PC-9 (cell line): ENCODE measurements around the gene CAPZB. TPM values are rescaled to one million over a fixed set of nuclear protein-coding genes. Genes with fewer than 3 reads are reported as not detected.

Source experiments
- BruUV-seq: library from RNA; stranded (reverse); fragments of 400-500 nt; replicated peaks from 2 replicates; lab custom pipeline; 2021; lab: Mats Ljungman, UMichigan
- CTCF ChIA-PET: fragments of 300-600 bp; sonication (Branson Sonifier 250); formaldehyde crosslinking; loops from one replicate; lab custom pipeline; 2022; ENCODE audit warnings: antibody characterized with exemption; lab: Charles Lee
- POLR2A ChIA-PET: fragments of 300-600 bp; sonication (Branson Sonifier 250); formaldehyde crosslinking; loops from one replicate; lab custom pipeline; 2022; ENCODE audit warnings: antibody characterized with exemption; ENCODE audit not compliant: unreplicated experiment; lab: Charles Lee
- DNase-seq, 2 experiments: peaks; one replicate each; pipeline versions ENCODE4 v3.0.0 to v3.0.0-alpha.2; 2015 to 2022; ENCODE audit warnings: mixed read lengths in 1 of 2
- H2AFZ ChIP-seq: fragments of 200-600 bp; sonication (generic); 2 replicates; pipeline ENCODE4 v1.8.1; 2017; ENCODE audit warnings: antibody characterized with exemption
- H3F3A ChIP-seq: fragments of 200-600 bp; sonication (generic); 2 replicates; pipeline ENCODE4 v1.8.1; 2017; ENCODE audit warnings: antibody characterized with exemption, mild to moderate bottlenecking, low read depth; ENCODE audit not compliant: insufficient read depth
- H3K27ac ChIP-seq: fragments of 200-600 bp; sonication (generic); 2 replicates; pipeline ENCODE4 v1.6.1; 2016; ENCODE audit warnings: mixed run types
- H3K27me3 ChIP-seq: fragments of 200-600 bp; sonication (generic); 2 replicates; pipeline ENCODE4 v1.6.1; 2016; ENCODE audit warnings: low read depth, mixed run types; ENCODE audit not compliant: insufficient read depth
- H3K36me3 ChIP-seq: fragments of 200-600 bp; sonication (generic); 2 replicates; pipeline ENCODE4 v1.6.1; 2016; ENCODE audit warnings: low read depth, mixed run types
- H3K4me1 ChIP-seq: fragments of 200-600 bp; sonication (generic); replicated peaks from 2 replicates; pipeline ENCODE4 v1.6.1; 2016; ENCODE audit warnings: mixed run types; ENCODE audit not compliant: insufficient read depth
- H3K4me2 ChIP-seq: fragments of 200-600 bp; sonication (generic); 2 replicates; pipeline ENCODE4 v1.6.1; 2017; ENCODE audit warnings: mixed run types
- H3K4me3 ChIP-seq: fragments of 200-600 bp; sonication (generic); 2 replicates; pipeline ENCODE4 v1.6.1; 2016; ENCODE audit warnings: mixed run types
- H3K79me2 ChIP-seq: fragments of 200-600 bp; sonication (generic); 2 replicates; pipeline ENCODE4 v1.6.1; 2017; ENCODE audit warnings: low read depth, mixed run types
- H3K9me2 ChIP-seq: fragments of 200-600 bp; sonication (generic); 2 replicates; pipeline ENCODE4 v1.8.1; 2017; ENCODE audit warnings: mild to moderate bottlenecking; ENCODE audit not compliant: insufficient read depth
- H3K9me3 ChIP-seq: fragments of 200-600 bp; sonication (generic); 2 replicates; pipeline ENCODE4 v1.8.1; 2016; ENCODE audit warnings: low read depth; ENCODE audit not compliant: insufficient read depth
- H4K20me1 ChIP-seq: fragments of 200-600 bp; sonication (generic); 2 replicates; pipeline ENCODE4 v1.8.1; 2017; ENCODE audit not compliant: insufficient read depth
- EZH2 ChIP-seq: fragments of 200-600 bp; sonication (generic); IDR thresholded peaks from 2 replicates; pipeline ENCODE4 v1.8.0; 2017; ENCODE audit warnings: antibody characterized with exemption, low read depth
- intact Hi-C: fragments of 100-400 bp; cut with micrococcal nuclease; formaldehyde crosslinking; loops from one replicate; pipeline ENCODE4 v1.10.0; 2022; ENCODE audit not compliant: unreplicated experiment
- total RNA-seq: library from RNA; stranded (reverse); gene quantifications from 2 replicates; pipeline ENCODE4 v1.2.3, GENCODE V29; 2021
- TF ChIP-seq, protein P1 (sequence below): fragments of 200-600 bp; sonication (generic); conservative IDR thresholded peaks from 2 replicates; pipeline ENCODE4 v1.6.1; 2017; ENCODE audit warnings: mixed run types, antibody characterized with exemption, mild to moderate bottlenecking, moderate library complexity

The CAPZB gene
- total RNA-seq, 1 experiment from 2014 or later, result 222 TPM

DNA sequence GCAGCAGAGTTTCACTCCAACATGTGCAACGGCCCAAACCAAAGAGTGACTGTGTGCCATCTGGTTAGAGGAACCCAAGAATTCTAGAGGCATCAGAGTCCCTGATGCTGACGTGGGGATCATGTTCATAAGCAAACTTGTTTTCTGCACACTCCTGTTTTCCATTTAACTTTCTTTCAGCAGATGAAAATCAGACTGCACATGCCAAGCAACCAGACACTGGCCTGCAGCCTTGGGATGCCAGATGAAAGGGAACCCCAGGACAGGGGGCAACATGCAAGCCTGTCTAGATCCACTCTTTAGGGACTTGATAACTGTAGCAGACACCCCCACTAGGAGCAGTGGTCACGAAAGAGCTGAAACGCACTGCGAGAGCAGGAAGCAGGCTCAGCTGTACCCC is 116.4 kb downstream of the CAPZB start:
- Histone ChIP-seq H2AFZ (no peak overlapping the region), H3F3A (no peaks in the 10 kb centered on the region), H3K27me3 (no peaks in the 10 kb centered on the region), H3K9me2 (no peaks in the 10 kb centered on the region), H3K4me1 (no peaks in the 10 kb centered on the region), H4K20me1 (no peaks in the 10 kb centered on the region; the same call in 1 of the 2 replicates), H3K27ac (no peak overlapping the region), H3K9me3 (no peaks in the 10 kb centered on the region), H3K36me3 (no peaks in the 10 kb centered on the region), H3K4me2 (no peak overlapping the region), H3K4me3 (no peak overlapping the region), H3K79me2 (no peaks in the 10 kb centered on the region)
- CTCF ChIA-PET, result no interaction called here
- no peak for TF ChIP-seq EZH2
- TF ChIP-seq, protein P1, sequence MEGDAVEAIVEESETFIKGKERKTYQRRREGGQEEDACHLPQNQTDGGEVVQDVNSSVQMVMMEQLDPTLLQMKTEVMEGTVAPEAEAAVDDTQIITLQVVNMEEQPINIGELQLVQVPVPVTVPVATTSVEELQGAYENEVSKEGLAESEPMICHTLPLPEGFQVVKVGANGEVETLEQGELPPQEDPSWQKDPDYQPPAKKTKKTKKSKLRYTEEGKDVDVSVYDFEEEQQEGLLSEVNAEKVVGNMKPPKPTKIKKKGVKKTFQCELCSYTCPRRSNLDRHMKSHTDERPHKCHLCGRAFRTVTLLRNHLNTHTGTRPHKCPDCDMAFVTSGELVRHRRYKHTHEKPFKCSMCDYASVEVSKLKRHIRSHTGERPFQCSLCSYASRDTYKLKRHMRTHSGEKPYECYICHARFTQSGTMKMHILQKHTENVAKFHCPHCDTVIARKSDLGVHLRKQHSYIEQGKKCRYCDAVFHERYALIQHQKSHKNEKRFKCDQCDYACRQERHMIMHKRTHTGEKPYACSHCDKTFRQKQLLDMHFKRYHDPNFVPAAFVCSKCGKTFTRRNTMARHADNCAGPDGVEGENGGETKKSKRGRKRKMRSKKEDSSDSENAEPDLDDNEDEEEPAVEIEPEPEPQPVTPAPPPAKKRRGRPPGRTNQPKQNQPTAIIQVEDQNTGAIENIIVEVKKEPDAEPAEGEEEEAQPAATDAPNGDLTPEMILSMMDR, result no peak
- intact Hi-C loops, result no loop called here
- POLR2A ChIA-PET, result no interaction called here
- no TSS peak for BruUV-seq
- no peak for DNase-seq

DNA sequence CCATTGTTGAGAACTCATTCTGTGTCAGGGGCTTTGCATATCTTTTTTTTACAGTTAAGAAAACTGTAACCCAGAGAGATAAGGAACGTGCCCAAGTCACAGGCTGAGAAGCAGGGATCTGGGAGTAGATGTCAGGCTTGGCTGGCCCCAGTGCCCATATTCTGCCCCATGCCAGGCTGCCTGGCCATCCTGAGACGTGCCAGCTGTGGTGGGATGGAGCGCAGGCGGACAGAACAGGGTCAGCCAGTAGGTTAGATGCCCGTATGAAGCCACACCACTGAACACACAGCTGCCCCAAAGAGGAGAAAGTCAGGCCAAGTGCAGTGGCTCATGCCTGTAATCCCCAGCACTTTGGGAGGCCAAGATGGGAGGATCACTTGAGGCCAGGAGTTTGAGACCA is 117.3 kb downstream of the CAPZB start:
- no TSS peak for BruUV-seq
- ChIA-PET POLR2A (no interaction called here), CTCF (no interaction called here)
- no peak for DNase-seq
- Histone ChIP-seq H2AFZ (no peak overlapping the region), H4K20me1 (no peaks in the 10 kb centered on the region; the same call in 1 of the 2 replicates), H3K27ac (no peak overlapping the region), H3K4me1 (no peaks in the 10 kb centered on the region), H3K27me3 (no peaks in the 10 kb centered on the region), H3K79me2 (no peaks in the 10 kb centered on the region), H3F3A (no peaks in the 10 kb centered on the region), H3K9me2 (no peaks in the 10 kb centered on the region), H3K4me3 (no peak overlapping the region), H3K9me3 (no peaks in the 10 kb centered on the region), H3K4me2 (no peak overlapping the region), H3K36me3 (no peaks in the 10 kb centered on the region)
- no peak for TF ChIP-seq EZH2
- TF ChIP-seq, protein P1, result no peak
- intact Hi-C loops, result no loop called here

DNA sequence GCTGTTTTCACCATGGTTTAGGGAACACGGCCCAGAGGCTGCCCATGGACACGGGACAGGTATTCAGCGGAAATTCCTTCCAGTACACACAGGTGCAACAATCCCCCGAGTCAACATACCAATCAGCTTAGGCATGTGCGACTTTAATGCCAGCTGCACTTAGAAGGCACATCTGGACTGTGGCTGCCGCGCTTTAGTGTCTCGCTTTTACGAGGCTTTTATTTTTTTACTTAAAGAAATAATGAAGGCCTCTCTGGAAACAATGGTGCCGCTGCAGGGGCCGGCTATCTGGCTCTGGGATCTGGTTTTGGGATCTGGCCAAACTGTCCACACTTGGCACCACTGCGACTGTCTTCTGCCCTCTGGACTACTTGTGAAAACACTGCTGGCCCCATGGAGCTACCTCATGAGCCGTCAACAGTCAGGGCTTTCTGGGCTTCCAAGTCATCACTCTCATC is 117.7 kb downstream of the CAPZB start:
- TF ChIP-seq EZH2, result no peak
- TF ChIP-seq, protein P1, result no peak
- H3K79me2 ChIP-seq, result no peaks in the 10 kb centered on the region

More for the DNA sequence above, 117.7 kb downstream of the CAPZB start:
- Histone ChIP-seq H3F3A (no peaks in the 10 kb centered on the region), H3K4me1 (no peaks in the 10 kb centered on the region), H3K9me2 (no peaks in the 10 kb centered on the region), H2AFZ (no peak overlapping the region), H4K20me1 (no peaks in the 10 kb centered on the region; the same call in 1 of the 2 replicates), H3K27ac (no peak overlapping the region), H3K27me3 (no peaks in the 10 kb centered on the region), H3K4me3 (no peak overlapping the region), H3K4me2 (no peak overlapping the region), H3K36me3 (no peaks in the 10 kb centered on the region), H3K9me3 (no peaks in the 10 kb centered on the region)
- ChIA-PET CTCF (no interaction called here), POLR2A (no interaction called here)
- BruUV-seq, result no TSS peak
- DNase-seq, result no peak
- intact Hi-C loops, result no loop called here
